B cell (primary cell): ENCODE data around the gene PAPPA. TPM values are rescaled to one million over a fixed set of nuclear protein-coding genes. Genes with fewer than 3 reads are reported as not detected.

ENCODE experiments used
- ATAC-seq: fragments of 200-7000 bp; cut with Tn5 transposase; one replicate; pipeline ENCODE4 v1.10.0; 2021; ENCODE audit warnings: low read depth, mild to moderate bottlenecking, moderate number of reproducible peaks, moderate library complexity
- CTCF ChIA-PET: fragments of 350-600 bp; sonication (Branson Sonifier 250); formaldehyde crosslinking; loops from one replicate; lab custom pipeline; 2021; ENCODE audit warnings: antibody characterized with exemption, inconsistent platforms; lab: Charles Lee
- POLR2A ChIA-PET: fragments of 350-600 bp; sonication (Branson Sonifier 250); formaldehyde crosslinking; loops from one replicate; lab custom pipeline; 2021; ENCODE audit warnings: antibody characterized with exemption; lab: Charles Lee
- DNase-seq: peaks from one replicate; pipeline ENCODE4 v3.0.0; 2013
- H2AFZ ChIP-seq: 2 replicates; pipeline ENCODE4 v1.6.1; 2012; ENCODE audit warnings: mild to moderate bottlenecking, low read depth, low read length; ENCODE audit not compliant: insufficient read depth, poor library complexity, severe bottlenecking
- H3K27ac ChIP-seq, 2 donors: 1 replicate in 1 of 2; 2 replicates in 1 of 2; pipeline ENCODE4 v1.5.1; 2012 to 2013; ENCODE audit warnings: low read length in 2 of 2, mild to moderate bottlenecking in 2 of 2, moderate library complexity in 1 of 2
- H3K27me3 ChIP-seq, 4 experiments: fragments of 200-600 bp in 1 of 4; sonication (generic) in 1 of 4; replicated peaks in 1 of 4; 1 replicate in 2 of 4; 2 replicates in 2 of 4; pipeline versions ENCODE4 v1.6.1 to v1.7.0; 2013 to 2016; ENCODE audit warnings: low read length in 3 of 4, mild to moderate bottlenecking in 2 of 4, mixed read lengths in 1 of 4, moderate library complexity in 1 of 4; ENCODE audit not compliant: insufficient read depth in 4 of 4, control insufficient read depth in 3 of 4; ENCODE audit errors: control extremely low read depth in 1 of 4
- H3K36me3 ChIP-seq, 2 experiments: replicated peaks in 1 of 2; 1 replicate in 1 of 2; 2 replicates in 1 of 2; pipeline versions ENCODE4 v1.6.1 to v1.7.1; 2013; ENCODE audit warnings: low read length in 1 of 2; ENCODE audit not compliant: insufficient read depth in 2 of 2, control insufficient read depth in 1 of 2; ENCODE audit errors: control extremely low read depth in 1 of 2, extremely low read depth in 1 of 2
- H3K4me1 ChIP-seq, 2 donors: fragments of 200-600 bp in 1 of 2; sonication (generic) in 1 of 2; 1 replicate in 1 of 2; 2 replicates in 1 of 2; pipeline versions ENCODE4 v1.5.1 to v1.6.1; 2013 to 2017; ENCODE audit warnings: low read length in 2 of 2; ENCODE audit not compliant: control insufficient read depth in 2 of 2, insufficient read depth in 2 of 2
- H3K4me2 ChIP-seq: replicated peaks from 2 replicates; pipeline ENCODE3; 2012; ENCODE audit warnings: mild to moderate bottlenecking, low read depth, low read length; ENCODE audit not compliant: poor library complexity, severe bottlenecking
- H3K4me3 ChIP-seq, 5 experiments: fragments of 200-600 bp in 1 of 5; sonication (generic) in 1 of 5; 1 replicate in 3 of 5; 2 replicates in 2 of 5; pipeline versions ENCODE4 v1.5.1 to v1.7.0; 2011 to 2016; ENCODE audit warnings: low read length in 4 of 5, mild to moderate bottlenecking in 4 of 5, low read depth in 2 of 5, control low read depth in 1 of 5, moderate library complexity in 1 of 5; ENCODE audit not compliant: insufficient read depth in 1 of 5; ENCODE audit errors: control extremely low read depth in 1 of 5, extremely low read depth in 1 of 5
- H3K79me2 ChIP-seq: fragments of 200-600 bp; sonication (generic); one replicate; pipeline ENCODE4 v1.6.0; 2016; ENCODE audit warnings: low read length; ENCODE audit not compliant: control insufficient read depth, insufficient read depth
- H3K9ac ChIP-seq: fragments of 200-600 bp; sonication (generic); 2 replicates; pipeline ENCODE4 v1.6.1; 2017; ENCODE audit warnings: mild to moderate bottlenecking, low read length, moderate library complexity
- H3K9me3 ChIP-seq, 3 donors: one replicate each; pipeline versions ENCODE4 v1.6.1 to v1.7.1; 2013; ENCODE audit warnings: low read length in 2 of 3; ENCODE audit not compliant: control insufficient read depth in 2 of 3, insufficient read depth in 1 of 3; ENCODE audit errors: control extremely low read depth in 1 of 3
- H4K20me1 ChIP-seq: 2 replicates; pipeline ENCODE4 v1.6.0; 2012; ENCODE audit warnings: mild to moderate bottlenecking, low read length; ENCODE audit not compliant: insufficient read depth, control insufficient read depth, poor library complexity, severe bottlenecking
- H3K27ac Mint-ChIP-seq: one replicate; pipeline ENCODE4 v1.8.0; 2021; ENCODE audit warnings: mixed read lengths
- H3K27me3 Mint-ChIP-seq: one replicate; pipeline ENCODE4 v1.8.0; 2021; ENCODE audit warnings: mixed read lengths
- H3K4me1 Mint-ChIP-seq: one replicate; pipeline ENCODE4 v1.8.0; 2021; ENCODE audit warnings: mixed read lengths
- H3K4me3 Mint-ChIP-seq: one replicate; pipeline ENCODE4 v1.8.0; 2021; ENCODE audit warnings: mixed read lengths
- H3K9me3 Mint-ChIP-seq: one replicate; pipeline ENCODE4 v1.8.0; 2022; ENCODE audit warnings: mixed read lengths; ENCODE audit not compliant: insufficient read depth
- CTCF ChIP-seq: fragments of 200-600 bp; IDR thresholded peaks from one replicate; pipeline ENCODE4 v1.8.0; 2022; ENCODE audit warnings: antibody characterized with exemption, mild to moderate bottlenecking
- EZH2 ChIP-seq: IDR thresholded peaks from 2 replicates; pipeline ENCODE4 v1.6.1; 2012; ENCODE audit warnings: borderline replicate concordance, low read depth, mild to moderate bottlenecking, moderate library complexity, low read length; ENCODE audit not compliant: insufficient read depth, poor library complexity, severe bottlenecking
- WGBS: methylation state at CpG from one replicate; pipeline ENCODE4 v1.1.5; 2013; ENCODE audit warnings: missing lambda C conversion rate; ENCODE audit not compliant: insufficient coverage; 5-methylcytosine and 5-hydroxymethylcytosine counted together
- intact Hi-C: fragments of 100-400 bp; cut with micrococcal nuclease; formaldehyde crosslinking; loops from one replicate; pipeline ENCODE4 v1.10.0; 2022
- polyA plus RNA-seq: library from polyadenylated mRNA; depleted of rRNA; stranded (reverse); fragments of >200 nt; gene quantifications from 2 replicates; pipeline ENCODE4 v1.2.3, GENCODE V29; 2012
- total RNA-seq, 2 donors: library from RNA; stranded (reverse); fragments of 120-200 nt in 1 of 2; gene quantifications; 1 replicate in 1 of 2; 2 replicates in 1 of 2; pipeline versions ENCODE4 v1.2.3 to v1.2.4, GENCODE V29; 2013 to 2022

PAPPA gene
- total and polyA plus RNA-seq, 2 donors (not counting 1 experiment from before 2014, with no cell fraction given): not detected

GRCh38 chr9:116327701-116328405 lies 174.3 kb downstream of the PAPPA start:
- Histone ChIP-seq H3K4me3 (no peak overlapping the region), H3K9me3 (no peaks in the 10 kb centered on the region), H3K79me2 (no peaks in the 10 kb centered on the region), H3K36me3 (no peaks in the 10 kb centered on the region), H2AFZ (no peak overlapping the region), H3K4me1 (no peaks in the 10 kb centered on the region), H3K27ac (no peak overlapping the region), H4K20me1 (no peaks in the 10 kb centered on the region), H3K27me3 (no peaks in the 10 kb centered on the region), H3K9ac (no peak overlapping the region), H3K4me2 (no peak overlapping the region)
- intact Hi-C loops: no loop called here
- ATAC-seq: no peak
- no peaks in the 10 kb centered on the region for H3K4me1 Mint-ChIP-seq
- H3K27ac Mint-ChIP-seq: no peak overlapping the region
- DNase-seq: no peak
- no peaks in the 10 kb centered on the region for H3K9me3 Mint-ChIP-seq
- WGBS: 80% methylated on average over 1 of the region's 4 CpGs
- CTCF ChIA-PET: no interaction called here
- TF ChIP-seq EZH2: no peak
- TF ChIP-seq CTCF: no peak
- POLR2A ChIA-PET: no interaction called here
- no peak overlapping the region for H3K4me3 Mint-ChIP-seq
- H3K27me3 Mint-ChIP-seq: peaks cover 4% of the 10 kb centered on the region

GRCh38 chr9:116329470-116329869 lies 175.9 kb downstream of the PAPPA start:
- ChIA-PET CTCF (no interaction called here), POLR2A (no interaction called here)
- H3K27ac ChIP-seq: no peak overlapping the region

More at GRCh38 chr9:116329470-116329869, 175.9 kb downstream of the PAPPA start:
- Histone ChIP-seq H3K4me2 (no peak overlapping the region), H3K9ac (no peak overlapping the region), H3K4me1 (no peaks in the 10 kb centered on the region), H3K79me2 (no peaks in the 10 kb centered on the region), H3K36me3 (no peaks in the 10 kb centered on the region), H3K27me3 (no peaks in the 10 kb centered on the region), H3K9me3 (no peaks in the 10 kb centered on the region), H4K20me1 (no peaks in the 10 kb centered on the region), H3K4me3 (no peak overlapping the region), H2AFZ (no peak overlapping the region)
- Mint-ChIP-seq H3K4me3 (no peak overlapping the region), H3K27me3 (peaks cover 4% of the 10 kb centered on the region), H3K9me3 (no peaks in the 10 kb centered on the region), H3K27ac (no peak overlapping the region), H3K4me1 (no peaks in the 10 kb centered on the region)
- DNase-seq: no peak
- no peak for TF ChIP-seq CTCF
- no peak for TF ChIP-seq EZH2
- intact Hi-C loops: no loop called here
- WGBS: no CpG with 5 or more reads among the region's 4 CpGs
- no peak for ATAC-seq
